Esophagus squamous epithelium (tissue), 5 donors: ENCODE data around the gene FAM227A. TPM values are rescaled to one million over a fixed set of nuclear protein-coding genes. Genes with fewer than 3 reads are reported as not detected.
A peak's percentile ranks its signal among the peaks of the same experiment; 100 is the strongest.

Experiments used
- DNase-seq: peaks from one replicate; lab custom pipeline; 2025; lab: John Stamatoyannopoulos, UW
- H3K27ac ChIP-seq, 4 donors: fragments of 200-600 bp; sonication (generic); one replicate each; pipeline ENCODE4 v1.5.1; 2016 to 2019; ENCODE audit warnings: mild to moderate bottlenecking in 1 of 4
- H3K27me3 ChIP-seq, 4 donors: fragments of 200-600 bp; sonication (generic); 1 replicate in 3 of 4; 2 replicates in 1 of 4; pipeline versions ENCODE4 v1.5.1 to v1.6.0; 2017 to 2021; ENCODE audit warnings: antibody characterized with exemption in 1 of 4
- H3K36me3 ChIP-seq, 3 donors: fragments of 200-600 bp; sonication (generic); one replicate each; pipeline ENCODE4 v1.5.1; 2016 to 2019
- H3K4me1 ChIP-seq, 3 donors: fragments of 200-600 bp; sonication (generic); one replicate each; pipeline ENCODE4 v1.5.1; 2017 to 2019
- H3K4me3 ChIP-seq, 4 donors: fragments of 200-600 bp; sonication (generic); 1 replicate in 3 of 4; 2 replicates in 1 of 4; pipeline ENCODE4 v1.5.1; 2016 to 2019; ENCODE audit warnings: mild to moderate bottlenecking in 2 of 4, moderate library complexity in 1 of 4
- H3K9me3 ChIP-seq, 3 donors: fragments of 200-600 bp; sonication (generic); one replicate each; pipeline ENCODE4 v1.5.1; 2016 to 2019
- CTCF ChIP-seq, 6 experiments: fragments of 450-650 bp in 4 of 6; fragments of 200-600 bp in 2 of 6; sonication (generic) in 2 of 6; IDR thresholded peaks; one replicate each; pipeline ENCODE4 v1.5.1; 2016 to 2019; ENCODE audit warnings: antibody characterized with exemption in 6 of 6, mild to moderate bottlenecking in 4 of 6, moderate library complexity in 4 of 6
- POLR2A ChIP-seq, 4 donors: fragments of 450-650 bp; IDR thresholded peaks; one replicate each; pipeline ENCODE4 v1.6.1; 2017; ENCODE audit warnings: antibody characterized with exemption in 4 of 4, mild to moderate bottlenecking in 4 of 4, moderate library complexity in 3 of 4
- WGBS, 2 donors: methylation state at CpG; one replicate each; pipeline ENCODE4 v1.1.5; 2018; 5-methylcytosine and 5-hydroxymethylcytosine counted together
- intact Hi-C: fragments of 100-400 bp; cut with DNase I; formaldehyde crosslinking; loops from one replicate; pipeline ENCODE4 v1.15.0; 2022
- total RNA-seq, 4 donors: library from RNA; depleted of rRNA; stranded (reverse); fragments of >200 nt; gene quantifications; one replicate each; pipeline ENCODE4 v1.1.0, GENCODE V29; 2016
- donor health status: DM: yes; HTN: yes; CAD: no.

Gene FAM227A
- total RNA-seq, 4 donors from 2014 or later = 0.04 to 1.0 (median 0.12) TPM

- 89 to 100% methylated on average over 1 of the region's 1 CpG for WGBS, 2 donors
These were observed 29.6 kb upstream of the FAM227A start for GRCh38 chr22:38685761-38686160.

GRCh38 chr22:38684895-38685294 lies 28.7 kb upstream of the FAM227A start:
- DNase-seq = no peak
- Histone ChIP-seq H3K9me3 (no peaks in the 10 kb centered on the region), H3K27ac (no peak overlapping the region), H3K4me1 (peaks cover 6 to 24% (median 9%) of the 10 kb centered on the region in 3 donors), H3K4me3 (no peak overlapping the region), H3K27me3 (no peaks in the 10 kb centered on the region), H3K36me3 (peaks cover 5 to 70% (median 33%) of the 10 kb centered on the region in 3 donors)
- 87% methylated on average over 9 of the region's 9 CpGs for WGBS, 2 donors
- no peak for TF ChIP-seq CTCF (IDR thresholded peaks at IDR 0.05)
- TF ChIP-seq POLR2A (IDR thresholded peaks at IDR 0.05) = no peak
- intact Hi-C loops = no loop called here

More at GRCh38 chr22:38685761-38686160, 29.6 kb upstream of the FAM227A start:
- intact Hi-C loops = no loop called here
- Histone ChIP-seq H3K27me3 (no peaks in the 10 kb centered on the region), H3K4me3 (no peak overlapping the region), H3K27ac (no peak overlapping the region), H3K36me3 (peaks cover 5 to 73% (median 33%) of the 10 kb centered on the region in 3 donors), H3K4me1 (peaks cover 6 to 24% (median 9%) of the 10 kb centered on the region in 3 donors), H3K9me3 (no peaks in the 10 kb centered on the region)
- TF ChIP-seq CTCF (IDR thresholded peaks at IDR 0.05) (no peak), POLR2A (IDR thresholded peaks at IDR 0.05) (no peak)
- DNase-seq = no peak

DNA sequence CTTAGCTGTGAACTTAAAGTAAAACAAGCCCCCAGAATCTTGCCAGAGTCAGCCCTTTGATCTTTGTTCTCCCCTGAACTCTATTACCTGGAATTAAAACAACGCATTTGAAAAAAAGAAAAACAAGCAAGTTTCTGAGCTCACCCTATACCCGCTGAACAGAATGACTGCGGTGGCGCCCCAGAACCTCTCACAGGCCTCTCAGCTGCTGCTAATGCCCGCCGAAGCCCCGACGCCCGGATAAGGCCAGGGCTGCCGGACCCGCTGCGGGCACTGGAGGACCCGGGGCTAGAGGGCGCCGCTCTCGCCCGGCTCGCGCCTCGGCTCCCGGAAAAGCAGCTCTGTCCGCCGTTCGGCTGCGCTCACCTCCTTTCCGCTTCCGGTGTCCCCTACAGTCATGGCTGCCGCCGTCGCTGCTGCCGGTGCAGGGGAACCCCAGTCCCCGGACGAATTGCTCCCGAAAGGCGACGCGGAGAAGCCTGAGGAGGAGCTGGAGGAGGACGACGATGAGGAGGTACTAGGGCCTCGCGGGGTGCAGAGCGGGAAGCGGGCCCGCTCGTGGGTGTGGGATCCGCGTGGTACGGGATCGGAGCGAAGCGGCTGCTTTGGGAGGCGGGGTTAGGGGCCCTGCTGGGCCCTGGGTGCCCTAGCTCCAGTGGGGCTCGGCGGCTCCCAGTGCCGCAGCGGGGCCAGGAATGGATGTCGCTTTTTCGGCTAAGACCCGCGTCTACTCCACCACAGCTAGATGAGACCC lies 25.6 kb upstream of the FAM227A start, which contains the start of gene TOMM22:
Gene TOMM22, plus strand, starts transcription at position 376 of the 754 bp plus-strand sequence. Its CDS starts 22 bp downstream, at position 398.
- Histone ChIP-seq H3K4me1 (peaks cover 6 to 24% (median 9%) of the 10 kb centered on the region in 3 donors), H3K9me3 (no peaks in the 10 kb centered on the region), H3K27ac (peak within 1 kb of the TSS; percentile 63 to 87 (median 81)), H3K27me3 (no peaks in the 10 kb centered on the region), H3K36me3 (peaks cover 0 to 38% (median 20%) of the 10 kb centered on the region in 3 donors), H3K4me3 (peak within 1 kb of the TSS; percentile 71 to 95 (median 78))
- TF ChIP-seq POLR2A (IDR thresholded peaks at IDR 0.05) = peak in 2 of 4 donors; percentile 27 to 63
- peak in 5 of 6 experiments; percentile 10 to 75 (median 48) for TF ChIP-seq CTCF (IDR thresholded peaks at IDR 0.05)
- intact Hi-C loops = no loop called here
- DNase-seq = peak; percentile 30
- 0 to 1% methylated on average over 10 to 16 of the region's 60 CpGs for WGBS, 2 donors

GRCh38 chr22:38675833-38676232 lies 19.6 kb upstream of the FAM227A start:
- intact Hi-C loops = no loop called here
- no peaks in the 10 kb centered on the region for H3K27me3 ChIP-seq
- no peak overlapping the region for H3K27ac ChIP-seq
- no peak for DNase-seq
- H3K9me3 ChIP-seq = no peaks in the 10 kb centered on the region
- H3K36me3 ChIP-seq = peaks cover 7 to 34% (median 8%) of the 10 kb centered on the region in 3 donors
- 91 to 100% methylated on average over 2 to 3 of the region's 3 CpGs for WGBS, 2 donors
- no peak for TF ChIP-seq POLR2A (IDR thresholded peaks at IDR 0.05)
- no peak overlapping the region for H3K4me3 ChIP-seq
- H3K4me1 ChIP-seq = no peaks in the 10 kb centered on the region

- WGBS, 2 donors = 49 to 54% methylated on average over 3 to 4 of the region's 5 CpGs
- peaks cover 8 to 37% (median 9%) of the 10 kb centered on the region in 3 donors for H3K36me3 ChIP-seq
- TF ChIP-seq POLR2A (IDR thresholded peaks at IDR 0.05) = no peak
- TF ChIP-seq CTCF (IDR thresholded peaks at IDR 0.05) = no peak
- DNase-seq = no peak
- intact Hi-C loops = no loop called here
- no peaks in the 10 kb centered on the region for H3K9me3 ChIP-seq
- no peak overlapping the region for H3K27ac ChIP-seq
- H3K4me1 ChIP-seq = no peaks in the 10 kb centered on the region
- H3K27me3 ChIP-seq = no peaks in the 10 kb centered on the region
- no peak overlapping the region for H3K4me3 ChIP-seq
These were observed 18.7 kb upstream of the FAM227A start for GRCh38 chr22:38674888-38675287.
